OCI-LY7 (cell line): ENCODE results near the gene MRPL11. TPM values are rescaled to one million over a fixed set of nuclear protein-coding genes. Genes with fewer than 3 reads are reported as not detected.

Experiments
- BruUV-seq: library from RNA; stranded (reverse); fragments of 400-500 nt; replicated peaks from 2 replicates; lab custom pipeline; 2021; lab: Mats Ljungman, UMichigan
- CTCF ChIA-PET: fragments of 300-600 bp; sonication (Branson Sonifier 250); formaldehyde crosslinking; loops from one replicate; lab custom pipeline; 2022; ENCODE audit warnings: antibody characterized with exemption; ENCODE audit not compliant: unreplicated experiment; lab: Charles Lee
- POLR2A ChIA-PET: fragments of 300-600 bp; sonication (Branson Sonifier 250); formaldehyde crosslinking; loops from one replicate; lab custom pipeline; 2022; ENCODE audit warnings: antibody characterized with exemption; lab: Charles Lee
- DNase-seq: peaks from one replicate; pipeline ENCODE4 v3.0.0-alpha.2; 2015; ENCODE audit warnings: low spot score
- H2AFZ ChIP-seq: fragments of 200-600 bp; sonication (generic), shearing (Covaris generic); 2 replicates; pipeline ENCODE4 v1.6.1; 2014; ENCODE audit warnings: mild to moderate bottlenecking, antibody characterized with exemption, low read length, moderate library complexity
- H3K27ac ChIP-seq: fragments of 200-600 bp; sonication (generic); 2 replicates; pipeline ENCODE4 v1.5.1; 2014; ENCODE audit warnings: mixed run types, low read depth, mild to moderate bottlenecking, moderate library complexity, low read length, inconsistent platforms; ENCODE audit not compliant: poor library complexity, severe bottlenecking
- H3K36me3 ChIP-seq: fragments of 200-600 bp; sonication (generic); 2 replicates; pipeline ENCODE4 v1.6.1; 2014; ENCODE audit warnings: mild to moderate bottlenecking, antibody characterized with exemption, low read length, moderate library complexity, mixed read lengths; ENCODE audit not compliant: insufficient read depth
- H3K4me1 ChIP-seq: fragments of 200-600 bp; sonication (generic); 2 replicates; pipeline ENCODE4 v1.5.1; 2014; ENCODE audit warnings: mild to moderate bottlenecking, low read length; ENCODE audit not compliant: insufficient read depth, poor library complexity, severe bottlenecking
- H3K4me2 ChIP-seq: fragments of 200-600 bp; sonication (generic); 2 replicates; pipeline ENCODE4 v1.6.1; 2014; ENCODE audit warnings: mild to moderate bottlenecking, low read length
- H3K4me3 ChIP-seq: fragments of 200-600 bp; sonication (generic); 2 replicates; pipeline ENCODE4 v1.5.1; 2014; ENCODE audit warnings: mild to moderate bottlenecking, low read depth, low read length; ENCODE audit not compliant: poor library complexity, severe bottlenecking
- H3K79me2 ChIP-seq: fragments of 200-600 bp; sonication (generic); 2 replicates; pipeline ENCODE4 v1.6.1; 2016; ENCODE audit warnings: low read depth, mild to moderate bottlenecking, low read length, moderate library complexity, mixed read lengths; ENCODE audit not compliant: insufficient read depth
- H3K9me2 ChIP-seq: fragments of 200-600 bp; sonication (generic); 2 replicates; pipeline ENCODE4 v1.6.1; 2016; ENCODE audit warnings: mild to moderate bottlenecking, low read length, mixed read lengths; ENCODE audit not compliant: insufficient read depth
- H3K9me3 ChIP-seq: fragments of 200-600 bp; sonication (generic); 2 replicates; pipeline ENCODE4 v1.6.1; 2014; ENCODE audit warnings: mild to moderate bottlenecking, mixed run types, low read length, mixed read lengths
- H4K20me1 ChIP-seq: fragments of 200-600 bp; sonication (generic); 2 replicates; pipeline ENCODE4 v1.6.1; 2014; ENCODE audit warnings: mild to moderate bottlenecking, antibody characterized with exemption, low read length, moderate library complexity, mixed read lengths; ENCODE audit not compliant: insufficient read depth
- EZH2phosphoT487 ChIP-seq: fragments of 200-600 bp; sonication (generic); IDR thresholded peaks from 2 replicates; pipeline ENCODE4 v1.6.1; 2018; ENCODE audit warnings: low read depth, borderline replicate concordance, mild to moderate bottlenecking, mixed run types, antibody characterized with exemption, low read length, moderate library complexity, mixed read lengths
- intact Hi-C: fragments of 100-400 bp; cut with micrococcal nuclease; formaldehyde crosslinking; loops from one replicate; pipeline ENCODE4 v1.10.0; 2022; ENCODE audit not compliant: unreplicated experiment
- total RNA-seq, 2 experiments: library from RNA; depleted of rRNA in 1 of 2; stranded (reverse); fragments of >200 nt in 1 of 2; shearing (Covaris generic) in 1 of 2; gene quantifications; 2 replicates each; pipeline ENCODE4 v1.2.3, GENCODE V29; 2014 to 2022
- TF ChIP-seq, protein P1 (sequence below): fragments of 200-600 bp; sonication (generic); conservative IDR thresholded peaks from 2 replicates; pipeline ENCODE4 v1.5.1; 2014; ENCODE audit warnings: mild to moderate bottlenecking, antibody characterized with exemption, low read length, moderate library complexity, mixed read lengths

The MRPL11 gene
- total RNA-seq, 2 experiments from 2014 or later: 88.6 to 101 TPM

DNA sequence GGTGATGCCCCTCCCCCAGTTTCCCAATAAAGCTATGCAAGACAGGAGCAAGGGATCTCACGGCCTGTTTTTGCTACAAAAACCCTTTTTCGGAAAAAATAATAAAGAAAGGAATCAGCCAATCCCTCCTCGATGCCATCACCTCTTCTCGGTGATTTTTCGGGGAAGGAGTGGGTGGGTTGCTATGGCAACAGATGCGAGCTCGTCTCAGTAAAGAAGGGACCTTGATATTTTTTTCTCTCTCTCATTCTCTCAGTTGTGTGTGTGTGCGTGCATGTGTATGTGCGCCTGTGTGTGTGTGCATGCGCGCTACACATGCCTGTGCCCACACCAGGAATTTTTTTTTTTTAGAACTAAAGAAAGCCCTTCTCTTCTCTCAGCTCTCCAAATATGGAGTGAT lies 21.6 kb downstream of the MRPL11 start:
- POLR2A ChIA-PET: interaction anchor here (0.5 kb wide), 1 partner anchor 36 kb away, joined by 3 read pairs; no protein-coding TSS in a partner anchor
- Histone ChIP-seq H3K27ac (no peak overlapping the region), H4K20me1 (no peaks in the 10 kb centered on the region), H3K4me1 (no peaks in the 10 kb centered on the region), H3K4me2 (no peak overlapping the region), H3K36me3 (no peaks in the 10 kb centered on the region), H2AFZ (no peak overlapping the region), H3K9me2 (no peaks in the 10 kb centered on the region), H3K9me3 (no peaks in the 10 kb centered on the region), H3K79me2 (no peaks in the 10 kb centered on the region), H3K4me3 (no peak overlapping the region)
- intact Hi-C loops: no loop called here
- TF ChIP-seq EZH2phosphoT487: no peak
- TF ChIP-seq, protein P1, sequence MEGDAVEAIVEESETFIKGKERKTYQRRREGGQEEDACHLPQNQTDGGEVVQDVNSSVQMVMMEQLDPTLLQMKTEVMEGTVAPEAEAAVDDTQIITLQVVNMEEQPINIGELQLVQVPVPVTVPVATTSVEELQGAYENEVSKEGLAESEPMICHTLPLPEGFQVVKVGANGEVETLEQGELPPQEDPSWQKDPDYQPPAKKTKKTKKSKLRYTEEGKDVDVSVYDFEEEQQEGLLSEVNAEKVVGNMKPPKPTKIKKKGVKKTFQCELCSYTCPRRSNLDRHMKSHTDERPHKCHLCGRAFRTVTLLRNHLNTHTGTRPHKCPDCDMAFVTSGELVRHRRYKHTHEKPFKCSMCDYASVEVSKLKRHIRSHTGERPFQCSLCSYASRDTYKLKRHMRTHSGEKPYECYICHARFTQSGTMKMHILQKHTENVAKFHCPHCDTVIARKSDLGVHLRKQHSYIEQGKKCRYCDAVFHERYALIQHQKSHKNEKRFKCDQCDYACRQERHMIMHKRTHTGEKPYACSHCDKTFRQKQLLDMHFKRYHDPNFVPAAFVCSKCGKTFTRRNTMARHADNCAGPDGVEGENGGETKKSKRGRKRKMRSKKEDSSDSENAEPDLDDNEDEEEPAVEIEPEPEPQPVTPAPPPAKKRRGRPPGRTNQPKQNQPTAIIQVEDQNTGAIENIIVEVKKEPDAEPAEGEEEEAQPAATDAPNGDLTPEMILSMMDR: no peak
- DNase-seq: no peak
- BruUV-seq: no TSS peak
- CTCF ChIA-PET: no interaction called here

DNA sequence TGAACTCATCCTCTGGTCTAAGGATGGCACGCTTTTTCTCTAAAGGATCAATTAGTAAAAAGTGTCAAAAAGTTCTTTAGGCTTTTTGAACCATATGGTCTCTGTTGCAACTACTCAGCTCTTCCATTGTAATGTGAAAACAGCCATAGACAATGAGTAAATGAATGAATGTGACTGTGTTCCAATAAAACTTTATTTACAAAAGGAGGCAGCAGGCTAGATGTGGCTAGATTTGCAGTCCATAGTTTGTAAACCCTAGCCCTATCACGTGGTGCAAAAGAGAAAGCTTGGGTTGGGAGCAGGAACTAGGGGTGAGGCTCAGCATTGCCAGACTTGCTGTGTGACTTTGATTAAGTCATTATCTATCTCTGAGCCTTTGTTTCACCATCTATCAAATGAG lies 23.2 kb downstream of the MRPL11 start:
- no peak overlapping the region for H3K4me3 ChIP-seq
- ChIA-PET POLR2A (no interaction called here), CTCF (no interaction called here)
- TF ChIP-seq, protein P1: no peak
- TF ChIP-seq EZH2phosphoT487: no peak
- no TSS peak for BruUV-seq
- no peaks in the 10 kb centered on the region for H3K4me1 ChIP-seq
- no peaks in the 10 kb centered on the region for H3K79me2 ChIP-seq
- no peaks in the 10 kb centered on the region for H3K9me3 ChIP-seq
- H4K20me1 ChIP-seq: no peaks in the 10 kb centered on the region
- H3K4me2 ChIP-seq: no peak overlapping the region
- H3K36me3 ChIP-seq: no peaks in the 10 kb centered on the region
- intact Hi-C loops: no loop called here
- H2AFZ ChIP-seq: no peak overlapping the region
- H3K27ac ChIP-seq: no peak overlapping the region
- no peaks in the 10 kb centered on the region for H3K9me2 ChIP-seq
- no peak for DNase-seq

DNA sequence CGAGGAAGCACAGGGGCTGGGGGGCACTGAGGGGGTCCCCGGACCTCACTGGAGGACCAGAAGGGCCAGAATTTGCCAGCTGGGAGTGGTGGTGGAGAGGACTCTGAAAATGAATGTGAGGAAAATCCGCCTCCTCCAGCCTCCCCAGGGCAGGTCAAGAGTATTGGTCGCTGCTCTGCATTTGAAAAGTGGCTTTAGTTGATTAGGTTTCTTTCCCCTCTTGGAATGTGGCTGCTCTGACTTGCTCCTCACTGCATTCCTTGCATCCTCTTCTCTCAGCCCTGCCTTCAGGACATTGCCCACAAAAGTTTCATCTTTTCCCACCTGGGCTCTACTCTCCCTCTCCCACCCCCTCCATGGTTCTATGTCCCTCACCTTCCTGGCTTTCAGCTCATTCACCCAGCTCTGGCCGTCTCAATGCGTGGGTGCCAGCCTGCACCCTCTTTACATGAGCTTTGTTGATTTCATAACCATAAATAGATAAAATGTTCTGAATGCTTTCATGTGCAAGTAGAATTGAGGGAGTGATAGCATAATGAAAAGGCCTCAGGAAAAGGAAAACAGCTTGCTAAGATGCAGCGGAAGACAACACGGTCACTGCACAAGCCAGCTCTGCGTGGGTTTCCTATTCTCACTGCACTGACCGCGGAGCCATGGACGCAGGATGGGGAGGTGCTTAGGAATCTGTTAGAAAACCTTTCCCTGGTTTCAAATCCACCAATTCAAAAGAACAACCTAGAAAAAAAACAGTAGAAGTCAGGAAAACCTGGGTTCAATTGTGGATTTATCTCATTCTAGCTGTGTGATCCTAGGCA lies 24.3 kb downstream of the MRPL11 start:
- Histone ChIP-seq H3K9me2 (no peaks in the 10 kb centered on the region), H3K9me3 (no peaks in the 10 kb centered on the region), H3K79me2 (no peaks in the 10 kb centered on the region), H2AFZ (no peak overlapping the region), H3K4me2 (no peak overlapping the region), H4K20me1 (no peaks in the 10 kb centered on the region), H3K36me3 (no peaks in the 10 kb centered on the region), H3K27ac (no peak overlapping the region), H3K4me1 (no peaks in the 10 kb centered on the region), H3K4me3 (no peak overlapping the region)
- no TSS peak for BruUV-seq
- intact Hi-C loops: no loop called here
- no peak for DNase-seq
- TF ChIP-seq, protein P1: no peak
- TF ChIP-seq EZH2phosphoT487: no peak
- ChIA-PET POLR2A (no interaction called here), CTCF (interaction anchor here (0.6 kb wide), 2 partner anchors 14 to 127 kb away, joined by 4 to 6 read pairs; no protein-coding TSS in a partner anchor)
